ENCODE data around the gene HDHD3. TPM values are rescaled to one million over a fixed set of nuclear protein-coding genes. Genes with fewer than 3 reads are reported as not detected.

The HDHD3 gene
- total RNA-seq, 2 donors from 2014 or later = 132 to 141 TPM

- no peak overlapping the region for H3K4me3 ChIP-seq
- intact Hi-C loops (cut with DNase I) = no loop called here
- no peak overlapping the region for H3K27ac ChIP-seq
- no peak for DNase-seq
- no peaks in the 10 kb centered on the region for H3K9me3 ChIP-seq
- H3K9ac ChIP-seq (ENCODE audit: low read depth in 2 of 2, low read length in 2 of 2) = no peak overlapping the region
- no peaks in the 10 kb centered on the region for H3K27me3 ChIP-seq
- no peaks in the 10 kb centered on the region for H3K36me3 ChIP-seq
- no peaks in the 10 kb centered on the region for H3K4me1 ChIP-seq
- no peak for TF ChIP-seq CTCF (IDR thresholded peaks at IDR 0.05)
These were observed 15.3 kb downstream of the HDHD3 start for GRCh38 chr9:113361304-113362018.

- Histone ChIP-seq H3K9ac (ENCODE audit: low read depth in 2 of 2, low read length in 2 of 2) (no peak overlapping the region), H3K27me3 (no peaks in the 10 kb centered on the region), H3K27ac (no peak overlapping the region), H3K9me3 (no peaks in the 10 kb centered on the region), H3K4me3 (no peak overlapping the region), H3K4me1 (no peaks in the 10 kb centered on the region), H3K36me3 (no peaks in the 10 kb centered on the region)
- TF ChIP-seq CTCF (IDR thresholded peaks at IDR 0.05) = no peak
- no peak for DNase-seq
- intact Hi-C loops (cut with DNase I) = no loop called here
These were observed 16.4 kb downstream of the HDHD3 start for GRCh38 chr9:113360242-113360842.

- TF ChIP-seq CTCF (IDR thresholded peaks at IDR 0.05) = no peak
- no peak overlapping the region for H3K9ac ChIP-seq (ENCODE audit: low read depth in 2 of 2, low read length in 2 of 2)
- H3K27me3 ChIP-seq = no peaks in the 10 kb centered on the region
- no peaks in the 10 kb centered on the region for H3K36me3 ChIP-seq
- no peak overlapping the region for H3K27ac ChIP-seq
- H3K4me1 ChIP-seq = no peaks in the 10 kb centered on the region
- DNase-seq = no peak
- no peak overlapping the region for H3K4me3 ChIP-seq
- H3K9me3 ChIP-seq = no peaks in the 10 kb centered on the region
- intact Hi-C loops (cut with DNase I) = no loop called here
These were observed 17.4 kb downstream of the HDHD3 start for GRCh38 chr9:113359385-113359784.

GRCh38 chr9:113356686-113357292 lies 20.0 kb downstream of the HDHD3 start:
- Histone ChIP-seq H3K9ac (ENCODE audit: low read depth in 2 of 2, low read length in 2 of 2) (no peak overlapping the region), H3K27me3 (no peaks in the 10 kb centered on the region), H3K27ac (no peak overlapping the region), H3K4me1 (no peaks in the 10 kb centered on the region), H3K4me3 (no peak overlapping the region), H3K36me3 (no peaks in the 10 kb centered on the region), H3K9me3 (no peaks in the 10 kb centered on the region)
- TF ChIP-seq CTCF (IDR thresholded peaks at IDR 0.05) = no peak
- intact Hi-C loops (cut with DNase I) = no loop called here
- DNase-seq = no peak

- H3K27me3 ChIP-seq = no peaks in the 10 kb centered on the region
- H3K36me3 ChIP-seq = no peaks in the 10 kb centered on the region
- H3K27ac ChIP-seq = no peak overlapping the region
- intact Hi-C loops (cut with DNase I) = no loop called here
- no peak for DNase-seq
- TF ChIP-seq CTCF (IDR thresholded peaks at IDR 0.05) = no peak
- H3K4me1 ChIP-seq = peaks cover 4% of the 10 kb centered on the region
- no peak overlapping the region for H3K4me3 ChIP-seq
- no peaks in the 10 kb centered on the region for H3K9me3 ChIP-seq
- no peak overlapping the region for H3K9ac ChIP-seq (ENCODE audit: low read depth in 2 of 2, low read length in 2 of 2)
These were observed 21.7 kb downstream of the HDHD3 start for GRCh38 chr9:113355040-113355596.

Measured in colonic mucosa (tissue), 4 donors.